ENCODE results near the gene FSTL3.
"Not testable (repeated sequence)": the region's sequence is repeated elsewhere in the genome, so short reads cannot be mapped to it uniquely, and the experiment has no call there.

The FSTL3 gene

DNA sequence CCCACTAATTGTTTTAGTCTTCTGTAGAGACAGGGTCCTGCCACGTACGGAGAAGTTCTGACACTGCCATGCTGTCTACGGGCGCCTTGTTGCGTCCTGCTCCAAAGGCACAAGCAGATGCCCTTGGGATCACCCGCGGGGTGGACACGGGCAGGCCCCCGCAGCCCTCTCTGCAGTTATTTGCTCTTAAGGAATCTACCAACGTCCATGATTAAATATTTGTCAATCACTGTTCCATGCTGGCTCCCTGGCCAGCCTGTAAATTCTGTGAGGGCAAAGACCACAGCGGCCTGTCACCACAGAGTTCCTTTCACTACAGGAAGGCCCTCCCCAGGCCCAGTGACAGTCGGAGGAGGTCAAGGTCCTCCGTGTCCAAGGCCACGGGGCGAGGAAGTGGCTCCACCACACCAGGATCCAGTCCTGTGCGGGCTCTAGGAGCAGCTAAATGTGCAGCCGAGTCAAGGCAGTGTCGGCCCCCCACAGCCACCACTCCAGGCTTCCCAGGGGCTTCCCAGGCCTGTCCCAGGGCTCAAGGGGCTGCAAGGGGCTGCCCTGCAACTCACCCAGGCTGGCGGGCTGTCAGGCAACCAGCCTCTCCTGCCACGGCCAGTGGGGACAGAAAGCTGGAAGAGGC, 15.3 kb upstream of the FSTL3 start:
- H3K27ac ChIP-seq = peak overlapping the region; percentile 100
- TF ChIP-seq ZFX (IDR thresholded peaks at IDR 0.05) = no peak
- TF ChIP-seq, protein P1, sequence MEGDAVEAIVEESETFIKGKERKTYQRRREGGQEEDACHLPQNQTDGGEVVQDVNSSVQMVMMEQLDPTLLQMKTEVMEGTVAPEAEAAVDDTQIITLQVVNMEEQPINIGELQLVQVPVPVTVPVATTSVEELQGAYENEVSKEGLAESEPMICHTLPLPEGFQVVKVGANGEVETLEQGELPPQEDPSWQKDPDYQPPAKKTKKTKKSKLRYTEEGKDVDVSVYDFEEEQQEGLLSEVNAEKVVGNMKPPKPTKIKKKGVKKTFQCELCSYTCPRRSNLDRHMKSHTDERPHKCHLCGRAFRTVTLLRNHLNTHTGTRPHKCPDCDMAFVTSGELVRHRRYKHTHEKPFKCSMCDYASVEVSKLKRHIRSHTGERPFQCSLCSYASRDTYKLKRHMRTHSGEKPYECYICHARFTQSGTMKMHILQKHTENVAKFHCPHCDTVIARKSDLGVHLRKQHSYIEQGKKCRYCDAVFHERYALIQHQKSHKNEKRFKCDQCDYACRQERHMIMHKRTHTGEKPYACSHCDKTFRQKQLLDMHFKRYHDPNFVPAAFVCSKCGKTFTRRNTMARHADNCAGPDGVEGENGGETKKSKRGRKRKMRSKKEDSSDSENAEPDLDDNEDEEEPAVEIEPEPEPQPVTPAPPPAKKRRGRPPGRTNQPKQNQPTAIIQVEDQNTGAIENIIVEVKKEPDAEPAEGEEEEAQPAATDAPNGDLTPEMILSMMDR (conservative IDR thresholded peaks at IDR 0.05) = no peak

DNA sequence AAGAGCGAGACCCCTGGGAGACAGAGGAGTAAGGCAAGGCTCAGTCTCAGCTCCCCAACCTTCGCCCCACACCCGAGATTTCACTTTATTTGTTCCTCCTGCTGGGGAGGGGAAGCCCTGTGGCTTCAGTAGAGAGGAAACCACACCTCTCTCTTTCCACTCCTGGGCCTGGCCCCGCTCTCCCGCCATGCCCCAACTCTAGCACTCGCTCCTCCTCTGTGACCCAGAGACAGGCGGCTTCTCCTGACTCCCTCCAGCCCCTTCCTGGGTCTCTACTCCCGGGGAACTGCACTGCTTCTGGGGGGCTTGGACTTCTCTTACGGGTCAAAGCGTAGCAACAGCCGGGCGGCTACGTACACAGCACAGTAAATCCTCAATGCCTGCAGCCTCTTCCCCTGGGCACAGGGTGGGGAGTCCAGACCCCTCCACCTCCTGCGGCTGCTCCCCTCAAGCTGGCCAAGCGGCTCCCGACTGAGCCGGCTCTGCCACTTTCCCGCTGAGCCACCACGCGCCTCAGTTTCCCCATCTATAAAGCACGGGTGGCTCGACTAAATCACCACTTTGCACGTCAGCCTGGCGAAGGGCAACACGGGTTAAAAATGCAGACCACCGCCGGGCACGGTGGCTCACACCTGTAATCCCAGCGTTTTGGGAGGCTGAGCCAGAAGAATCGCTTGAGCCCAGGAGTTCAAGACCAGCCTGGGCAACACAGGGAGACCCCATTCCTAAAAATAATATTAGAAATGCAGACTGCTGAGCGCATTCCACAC, 14.6 kb upstream of the FSTL3 start:
- peak overlapping the region; percentile 100 for H3K27ac ChIP-seq
- TF ChIP-seq, protein P1 (conservative IDR thresholded peaks at IDR 0.05) = no peak
- no peak for TF ChIP-seq ZFX (IDR thresholded peaks at IDR 0.05)

DNA sequence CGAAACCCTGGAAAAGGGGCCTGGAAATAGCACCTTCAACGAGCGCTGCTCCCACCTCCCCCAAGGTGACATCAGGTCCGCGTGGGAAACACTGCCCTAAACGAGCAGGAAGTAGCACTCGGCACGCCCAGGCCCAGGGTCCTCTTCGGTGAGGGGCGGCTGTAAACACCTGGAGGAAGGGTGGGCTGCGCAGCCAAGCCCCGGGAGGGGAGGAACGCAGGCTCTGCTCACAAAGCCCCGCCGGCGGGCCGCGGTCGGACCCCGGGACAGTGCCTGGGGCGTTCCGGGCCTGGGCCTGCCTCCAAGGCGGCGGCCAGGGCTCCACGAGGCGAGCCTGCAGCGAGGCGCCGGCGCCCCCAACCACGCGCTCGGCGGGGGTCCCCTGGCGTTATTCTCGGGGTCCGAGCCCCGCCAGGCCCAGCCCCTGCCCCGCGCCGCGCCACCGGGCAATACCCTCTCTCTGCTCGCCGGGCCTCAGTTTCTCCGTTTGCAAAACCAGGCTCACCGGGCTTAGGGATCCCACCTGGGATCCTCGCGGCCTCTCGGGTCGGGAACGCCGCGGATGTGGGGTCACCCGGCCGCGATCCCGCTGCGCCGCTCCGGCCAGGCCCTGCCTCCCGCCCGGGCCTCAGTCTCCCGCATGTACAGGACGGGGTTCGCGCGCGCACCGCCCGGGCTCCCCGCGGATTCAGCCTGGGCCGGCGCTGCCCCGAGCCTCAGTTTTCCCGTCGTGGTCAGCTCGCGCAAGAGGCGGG, 13.8 kb upstream of the FSTL3 start:
- TF ChIP-seq, protein P1 (conservative IDR thresholded peaks at IDR 0.05) = no peak
- peak; percentile 91 for TF ChIP-seq ZFX (IDR thresholded peaks at IDR 0.05)
- H3K27ac ChIP-seq = peak overlapping the region; percentile 100

DNA sequence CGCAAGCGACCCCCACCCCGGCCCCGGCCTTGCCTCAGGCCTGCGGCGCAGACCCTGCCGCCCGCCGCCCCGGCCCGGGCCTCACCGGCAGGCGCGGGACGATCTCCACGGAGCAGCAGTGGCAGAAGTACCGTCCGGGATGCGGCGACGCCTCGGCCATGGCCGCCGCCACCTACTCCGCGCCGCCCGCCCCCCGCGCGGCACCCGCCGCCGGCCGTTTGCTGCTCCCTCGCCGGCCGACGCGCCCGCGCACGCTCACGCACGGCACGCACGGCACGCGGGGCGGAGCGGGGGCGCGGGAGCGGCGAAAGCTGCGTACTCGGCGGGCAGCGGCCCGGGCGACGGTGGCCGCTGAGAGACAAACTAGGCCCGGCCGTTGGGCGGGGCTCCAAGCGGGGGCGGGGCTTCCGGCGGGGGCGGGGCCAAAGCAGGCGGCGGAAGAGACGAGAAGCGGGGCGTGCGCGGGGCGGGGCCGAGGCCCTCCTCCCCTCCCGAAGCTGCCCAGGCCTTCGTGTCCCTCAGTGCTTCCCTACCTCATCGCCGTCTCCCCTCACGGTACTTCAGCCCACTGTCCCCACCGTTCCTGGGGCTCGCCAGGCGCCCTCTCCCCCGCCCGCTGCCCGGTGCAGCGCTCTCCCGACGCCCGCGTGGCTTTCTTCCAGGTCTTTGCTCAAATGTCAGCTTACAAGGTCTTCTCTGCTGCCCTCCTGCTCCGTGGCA, 13.1 kb upstream of the FSTL3 start, which contains the start of gene RNF126:
Gene RNF126, minus strand, starts transcription at position 253 of the 720 bp plus-strand sequence. Its CDS starts 93 bp downstream, at position 160.
- peak; percentile 73; the same call in 1 of the 2 replicates for TF ChIP-seq ZFX (IDR thresholded peaks at IDR 0.05)
- TF ChIP-seq, protein P1 (conservative IDR thresholded peaks at IDR 0.05) = no peak
- peak within 1 kb of the TSS; percentile 100 for H3K27ac ChIP-seq

DNA sequence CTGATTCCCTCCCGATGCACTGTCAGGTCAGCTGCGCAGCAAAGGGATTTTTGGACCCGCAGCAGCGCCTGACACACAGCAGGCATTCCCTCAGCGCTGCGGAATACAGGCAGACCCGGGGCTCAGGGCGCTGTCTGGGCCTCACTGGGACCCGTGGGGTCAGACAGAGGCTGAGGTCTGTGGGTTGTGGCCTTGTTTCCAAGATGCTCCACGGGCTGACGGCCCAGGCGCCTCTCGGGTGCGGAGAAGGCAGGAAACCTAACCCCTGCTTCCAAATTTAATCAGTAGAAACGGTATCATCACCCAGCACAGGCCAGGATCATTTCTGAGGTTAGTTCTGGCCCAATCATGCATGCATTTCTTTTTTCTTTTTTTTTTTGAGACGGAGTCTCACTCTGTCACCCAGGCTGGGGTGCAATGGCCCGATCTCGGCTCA, 12.5 kb upstream of the FSTL3 start:
- peak overlapping the region; percentile 100 for H3K27ac ChIP-seq
- TF ChIP-seq, protein P1 (conservative IDR thresholded peaks at IDR 0.05) = no peak
- no peak for TF ChIP-seq ZFX (IDR thresholded peaks at IDR 0.05)

DNA sequence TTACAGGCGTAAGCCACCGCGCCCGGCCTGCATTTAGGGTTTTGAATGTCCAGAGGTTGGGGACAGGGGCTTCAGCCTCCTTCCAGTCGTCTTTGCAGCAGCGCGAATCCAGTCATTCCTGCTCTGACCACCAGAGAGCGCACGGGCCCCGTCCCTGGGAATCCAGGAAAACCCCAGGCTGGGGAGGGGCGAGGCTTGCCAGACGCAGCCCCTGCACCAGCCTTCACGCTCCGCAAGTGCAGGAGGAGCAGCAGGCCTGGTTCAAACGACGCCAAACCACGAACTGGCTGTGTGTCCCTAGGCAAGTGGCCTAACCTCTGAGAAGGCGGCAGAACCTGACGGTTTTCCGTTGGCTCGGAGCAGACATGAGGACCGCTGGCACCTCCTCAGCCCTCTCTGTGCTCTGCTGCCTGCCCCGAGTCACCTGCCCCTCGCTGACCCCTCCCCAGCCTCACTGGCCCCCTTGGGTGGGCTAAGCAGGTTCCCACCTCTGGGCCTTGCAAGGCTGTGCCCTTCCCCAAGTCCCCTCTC, 11.2 kb upstream of the FSTL3 start:
- TF ChIP-seq ZFX (IDR thresholded peaks at IDR 0.05) = no peak
- TF ChIP-seq, protein P1 (conservative IDR thresholded peaks at IDR 0.05) = peak; percentile 97
- peak overlapping the region; percentile 24 for H3K27ac ChIP-seq

DNA sequence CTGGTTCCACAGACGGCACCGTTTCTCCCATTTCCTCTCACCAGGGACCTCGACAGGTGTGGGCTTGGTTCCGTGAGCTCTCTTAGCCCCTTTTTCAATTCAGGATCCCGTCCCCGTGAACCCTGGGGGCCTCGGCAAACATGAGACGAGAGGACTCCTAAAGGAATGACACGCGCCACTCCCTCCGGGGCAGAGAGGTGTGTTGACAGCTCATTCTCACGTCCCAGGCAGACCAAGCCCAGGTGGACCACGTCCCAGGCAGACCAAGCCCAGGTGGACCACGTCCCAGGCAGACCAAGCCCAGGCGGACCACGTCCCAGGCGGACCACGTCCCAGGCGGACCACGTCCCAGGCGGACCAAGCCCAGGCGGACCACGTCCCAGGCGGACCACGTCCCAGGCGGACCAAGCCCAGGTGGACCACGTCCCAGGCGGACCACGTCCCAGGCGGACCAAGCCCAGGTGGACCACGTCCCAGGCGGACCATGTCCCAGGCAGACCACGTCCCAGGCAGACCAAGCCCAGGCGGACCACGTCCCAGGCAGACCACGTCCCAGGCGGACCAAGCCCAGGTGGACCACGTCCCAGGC, 9.1 kb upstream of the FSTL3 start:
- H3K27ac ChIP-seq = not testable (repeated sequence)

DNA sequence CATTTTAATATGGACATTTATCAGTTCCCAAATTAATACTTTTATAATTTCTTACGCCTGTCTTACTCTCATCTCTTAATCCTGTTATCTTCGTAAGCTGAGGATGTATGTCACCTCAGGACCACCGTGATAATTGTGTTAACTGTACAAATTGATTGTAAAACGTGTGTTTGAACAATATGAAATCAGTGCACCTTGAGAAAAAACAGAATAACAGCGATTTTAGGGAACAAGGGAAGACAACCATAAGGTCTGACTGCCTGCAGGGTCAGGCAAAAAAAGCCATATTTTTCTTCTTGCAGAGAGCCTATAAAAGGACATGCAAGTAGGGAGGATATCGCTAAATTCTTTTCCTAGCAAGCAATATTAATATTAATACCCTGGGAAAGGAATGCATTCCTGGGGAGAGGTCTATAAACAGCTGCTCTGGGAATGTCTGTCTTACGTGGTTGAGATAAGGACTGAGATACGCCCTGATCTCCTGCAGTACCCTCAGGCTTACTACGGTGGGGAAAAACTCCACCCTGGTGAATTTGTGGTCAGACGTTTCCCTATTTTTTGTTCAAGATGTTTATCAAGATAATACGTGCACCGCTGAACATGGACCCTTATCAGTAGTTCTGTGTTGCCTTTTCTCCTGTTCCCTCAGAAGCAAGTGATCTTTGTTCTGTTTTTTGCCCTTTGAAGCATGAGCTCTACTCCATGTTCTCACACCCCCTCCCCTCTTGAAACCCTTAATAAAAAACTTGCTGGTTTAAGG, 7.3 kb upstream of the FSTL3 start:
- H3K27ac ChIP-seq = not testable (repeated sequence)
